ENCODE results near the gene ERICH6B.

DNA sequence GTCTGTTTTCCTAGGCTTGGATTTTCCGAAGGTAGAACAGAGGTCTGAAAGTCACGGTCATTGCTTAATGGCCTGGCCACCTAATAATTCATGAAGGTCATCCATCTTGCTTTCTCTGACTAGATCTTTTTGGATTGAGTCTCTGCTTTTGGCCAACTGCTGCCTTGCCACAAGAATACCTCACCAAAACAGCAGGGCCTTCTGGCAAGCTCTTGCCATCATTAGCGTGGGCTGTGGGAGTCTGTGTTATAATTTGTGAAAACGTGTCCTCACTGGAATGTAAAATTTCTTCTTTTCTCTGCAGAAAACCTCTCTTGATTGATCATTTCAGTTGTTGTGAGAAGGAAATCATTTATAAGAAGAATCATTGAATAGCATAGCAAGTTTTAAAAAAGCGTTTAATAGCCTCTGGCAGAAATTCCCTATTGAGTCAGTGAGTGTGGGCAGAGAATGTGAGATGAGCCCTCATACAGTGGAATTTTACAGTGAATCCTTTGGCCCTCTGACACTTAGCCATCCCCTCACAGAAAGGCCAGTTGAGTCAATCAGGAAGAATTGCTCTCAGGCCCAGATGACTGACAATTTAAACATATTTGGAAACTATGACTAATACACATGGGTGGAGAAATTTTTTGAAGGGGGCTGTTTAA lies 43.2 kb upstream of the ERICH6B start:
- no peak for TF ChIP-seq EZH2phosphoT487 (IDR thresholded peaks at IDR 0.05; ENCODE audit: borderline replicate concordance, low read length)
- TF ChIP-seq, protein P1, sequence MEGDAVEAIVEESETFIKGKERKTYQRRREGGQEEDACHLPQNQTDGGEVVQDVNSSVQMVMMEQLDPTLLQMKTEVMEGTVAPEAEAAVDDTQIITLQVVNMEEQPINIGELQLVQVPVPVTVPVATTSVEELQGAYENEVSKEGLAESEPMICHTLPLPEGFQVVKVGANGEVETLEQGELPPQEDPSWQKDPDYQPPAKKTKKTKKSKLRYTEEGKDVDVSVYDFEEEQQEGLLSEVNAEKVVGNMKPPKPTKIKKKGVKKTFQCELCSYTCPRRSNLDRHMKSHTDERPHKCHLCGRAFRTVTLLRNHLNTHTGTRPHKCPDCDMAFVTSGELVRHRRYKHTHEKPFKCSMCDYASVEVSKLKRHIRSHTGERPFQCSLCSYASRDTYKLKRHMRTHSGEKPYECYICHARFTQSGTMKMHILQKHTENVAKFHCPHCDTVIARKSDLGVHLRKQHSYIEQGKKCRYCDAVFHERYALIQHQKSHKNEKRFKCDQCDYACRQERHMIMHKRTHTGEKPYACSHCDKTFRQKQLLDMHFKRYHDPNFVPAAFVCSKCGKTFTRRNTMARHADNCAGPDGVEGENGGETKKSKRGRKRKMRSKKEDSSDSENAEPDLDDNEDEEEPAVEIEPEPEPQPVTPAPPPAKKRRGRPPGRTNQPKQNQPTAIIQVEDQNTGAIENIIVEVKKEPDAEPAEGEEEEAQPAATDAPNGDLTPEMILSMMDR (conservative IDR thresholded peaks at IDR 0.05; ENCODE audit: low read depth, low read length), result no peak
